Activated T-helper 1 cell treated with anti-CD3 and anti-CD28 coated beads, Interleukin-2, amount 50 U/mL, for 16 hours (primary cell): ENCODE data around the gene GADD45GIP1.
A peak's percentile ranks its signal among the peaks of the same experiment; 100 is the strongest.
"Not testable (repeated sequence)": the region's sequence is repeated elsewhere in the genome, so short reads cannot be mapped to it uniquely, and the experiment has no call there.

Experiments
- DNase-seq, 2 donors: peaks; one replicate each; pipeline ENCODE4 v3.0.0-alpha.2; 2020; ENCODE audit warnings: low read depth in 1 of 2, low spot score in 1 of 2

The GADD45GIP1 gene

DNA sequence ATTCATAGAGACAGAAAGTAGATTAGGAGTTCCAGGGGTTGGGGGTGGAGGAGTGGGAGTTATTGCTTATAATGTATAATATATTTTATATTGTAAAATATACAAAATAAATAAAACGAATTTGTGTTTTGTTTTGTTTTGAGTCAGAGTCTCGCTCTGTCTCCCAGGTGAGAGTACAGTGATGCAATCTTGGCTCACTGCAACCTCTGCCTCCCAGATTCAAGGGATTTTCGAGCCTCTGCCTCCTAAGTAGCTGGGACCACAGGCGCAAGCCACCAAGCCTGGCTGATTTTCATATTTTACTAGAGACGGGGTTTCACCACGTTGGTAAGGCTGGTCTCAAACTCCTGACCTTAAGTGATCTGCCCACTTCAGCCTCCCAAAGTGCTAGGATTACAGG, 2.5 kb upstream of the GADD45GIP1 start:
- no peak for DNase-seq

DNA sequence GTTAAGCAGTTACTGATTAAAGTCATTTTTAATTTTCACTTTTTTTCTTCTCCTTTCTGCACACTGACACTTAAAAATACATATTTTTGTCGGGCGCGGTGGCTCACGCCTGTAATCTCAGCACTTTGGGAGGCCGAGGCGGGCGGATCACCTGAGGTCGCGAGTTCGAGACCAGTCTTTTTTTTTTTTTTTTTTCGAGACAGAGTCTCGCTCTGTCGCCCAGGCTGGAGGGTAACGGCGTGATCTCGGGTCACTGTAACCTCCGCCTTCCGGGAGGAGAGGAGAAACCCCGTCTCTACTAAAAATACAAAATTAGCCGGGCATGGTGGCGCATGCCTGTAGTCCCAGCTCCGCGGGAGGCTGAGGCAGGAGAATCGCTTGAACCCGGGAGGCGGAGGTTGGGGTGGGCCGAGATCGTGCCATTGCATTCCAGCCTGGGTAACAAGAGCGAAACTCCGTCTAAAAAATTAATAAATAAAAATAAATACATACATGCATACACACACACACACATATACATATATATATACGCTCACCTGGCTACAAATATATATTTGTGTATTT, 448 bp upstream of the GADD45GIP1 start:
- not testable (repeated sequence) for DNase-seq

- no peak for DNase-seq
These were observed 1.0 kb downstream of the GADD45GIP1 start for GRCh38 chr19:12955996-12956395.

GRCh38 chr19:12955575-12955974, 1.4 kb downstream of the GADD45GIP1 start:
- DNase-seq, result not testable (repeated sequence)

DNA sequence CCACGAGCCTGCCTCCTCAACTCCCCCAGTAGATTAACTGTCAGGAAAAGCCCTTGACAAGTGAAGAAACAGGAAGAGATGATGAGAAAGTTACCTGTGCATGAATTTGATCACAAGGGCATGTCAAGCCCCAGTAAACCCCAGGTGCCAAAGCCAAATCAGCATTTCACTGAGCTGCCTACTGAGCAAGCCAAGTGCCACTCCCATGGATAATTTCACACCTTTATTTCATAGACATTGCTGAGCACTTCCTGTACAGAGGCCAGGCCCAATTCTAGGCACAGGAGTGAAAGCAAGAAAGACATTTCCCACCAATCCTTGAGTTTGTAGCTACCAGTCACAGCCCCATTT, 2.4 kb downstream of the GADD45GIP1 start:
- no peak for DNase-seq

GRCh38 chr19:12953799-12954611, 3.0 kb downstream of the GADD45GIP1 start:
- DNase-seq, result no peak

GRCh38 chr19:12953138-12953798, 3.8 kb downstream of the GADD45GIP1 start:
- DNase-seq, result no peak

GRCh38 chr19:12952488-12953137, 4.4 kb downstream of the GADD45GIP1 start:
- no peak for DNase-seq

GRCh38 chr19:12952050-12952449, 5.0 kb downstream of the GADD45GIP1 start:
- DNase-seq, result not testable (repeated sequence)

DNA sequence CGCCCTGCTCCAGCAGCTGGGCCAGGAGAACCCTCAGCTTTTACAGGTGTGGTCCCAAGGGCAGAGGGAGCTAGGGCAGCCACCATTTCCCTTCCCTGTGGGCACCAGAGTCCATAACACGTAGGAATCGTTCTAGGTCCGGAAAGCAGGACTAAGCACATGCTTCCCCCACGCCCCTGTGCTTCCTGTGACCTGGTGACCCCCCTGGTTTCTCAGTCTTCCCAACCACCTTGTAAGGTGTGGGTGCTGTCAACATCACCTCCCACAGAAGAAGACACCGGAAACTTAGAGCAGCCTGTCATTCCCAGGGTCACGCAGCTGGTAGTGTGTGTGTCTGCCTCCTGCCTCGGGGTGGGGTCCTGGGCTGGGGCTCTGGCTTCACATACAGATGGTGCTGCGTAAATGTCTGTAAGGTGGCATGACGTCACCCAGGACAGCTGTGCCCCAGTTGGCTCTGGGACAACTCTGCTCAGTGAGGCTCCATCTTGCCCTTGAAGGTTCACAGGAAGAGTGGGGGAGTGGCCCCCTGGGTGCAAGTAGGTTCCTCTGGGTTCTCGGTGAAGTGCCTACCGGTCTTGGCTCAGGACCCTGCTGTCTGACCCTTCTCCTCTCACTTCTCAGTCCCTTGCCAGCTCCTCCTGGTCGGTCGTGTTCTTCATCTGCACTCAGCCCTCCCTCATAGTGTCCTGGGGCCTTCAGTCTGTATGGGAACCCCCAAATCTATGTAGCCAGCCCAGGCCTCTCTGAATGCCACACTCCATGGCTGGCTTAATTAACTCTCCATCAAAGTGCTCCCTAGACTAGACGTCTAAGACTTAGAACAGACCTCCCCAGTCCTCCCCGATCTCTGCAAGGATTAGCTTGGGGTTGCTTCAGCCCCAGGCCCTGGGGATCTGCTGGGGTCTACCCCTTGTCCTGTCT, 7.4 kb downstream of the GADD45GIP1 start:
- no peak for DNase-seq

DNA sequence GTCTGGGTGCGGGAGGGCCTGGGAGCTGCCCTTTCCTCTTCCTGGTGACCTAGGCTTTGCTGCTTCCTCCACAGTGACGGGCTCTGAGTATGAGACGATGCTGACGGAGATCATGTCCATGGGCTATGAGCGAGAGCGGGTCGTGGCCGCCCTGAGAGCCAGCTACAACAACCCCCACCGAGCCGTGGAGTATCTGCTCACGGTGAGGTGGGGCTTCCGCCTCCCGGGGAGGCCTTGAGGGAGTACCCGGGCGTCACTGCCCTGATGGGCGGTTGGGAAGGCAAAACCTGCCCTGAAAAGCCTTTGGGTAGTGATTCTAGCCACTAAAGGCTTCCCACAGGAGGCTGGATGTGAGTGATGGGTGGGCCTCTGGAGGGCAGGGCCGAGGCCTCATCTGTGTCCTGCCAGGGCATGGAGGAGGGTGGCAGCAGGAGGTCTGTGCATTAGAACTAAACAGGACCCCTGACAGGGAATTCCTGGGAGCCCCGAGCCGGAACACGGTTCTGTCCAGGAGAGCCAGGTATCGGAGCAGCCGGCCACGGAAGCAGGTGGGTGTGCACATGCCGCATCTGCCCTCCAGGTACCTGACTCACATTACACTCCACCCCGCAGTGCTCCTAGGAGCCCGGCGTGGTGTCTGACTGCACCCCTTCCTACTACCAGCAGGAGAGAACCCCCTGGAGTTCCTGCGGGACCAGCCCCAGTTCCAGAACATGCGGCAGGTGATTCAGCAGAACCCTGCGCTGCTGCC, 8.2 kb downstream of the GADD45GIP1 start:
- no peak for DNase-seq

DNA sequence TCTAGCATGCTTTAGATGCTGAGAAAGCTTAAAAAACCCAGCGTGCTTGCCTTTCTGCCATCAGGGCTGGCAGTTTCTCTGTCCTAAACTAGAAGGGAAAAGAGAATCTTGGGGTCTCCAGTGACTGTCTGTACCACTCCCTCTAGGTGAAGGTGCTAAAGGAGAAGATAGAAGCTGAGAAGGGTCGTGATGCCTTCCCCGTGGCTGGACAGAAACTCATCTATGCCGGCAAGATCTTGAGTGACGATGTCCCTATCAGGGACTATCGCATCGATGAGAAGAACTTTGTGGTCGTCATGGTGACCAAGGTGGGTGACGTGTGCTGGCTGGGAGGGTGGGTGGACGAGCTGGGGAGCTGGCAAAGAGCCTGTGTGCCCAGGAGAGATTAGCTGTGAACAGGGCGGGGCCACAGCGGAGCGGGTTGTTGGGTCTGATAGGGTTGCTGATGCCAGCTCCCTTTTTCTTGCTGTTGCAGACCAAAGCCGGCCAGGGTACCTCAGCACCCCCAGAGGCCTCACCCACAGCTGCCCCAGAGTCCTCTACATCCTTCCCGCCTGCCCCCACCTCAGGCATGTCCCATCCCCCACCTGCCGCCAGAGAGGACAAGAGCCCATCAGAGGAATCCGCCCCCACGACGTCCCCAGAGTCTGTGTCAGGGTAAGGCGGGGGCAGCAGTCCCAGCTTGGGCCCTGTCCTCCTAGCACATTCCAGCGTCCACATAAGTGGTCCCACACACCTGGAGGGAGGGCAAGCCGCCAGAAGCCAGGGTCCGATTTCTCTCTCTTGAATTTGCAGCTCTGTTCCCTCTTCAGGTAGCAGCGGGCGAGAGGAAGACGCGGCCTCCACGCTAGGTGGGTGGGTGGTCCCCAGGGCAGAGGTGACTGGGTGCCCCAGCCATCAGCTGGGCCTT, 9.1 kb downstream of the GADD45GIP1 start:
- no peak for DNase-seq

DNA sequence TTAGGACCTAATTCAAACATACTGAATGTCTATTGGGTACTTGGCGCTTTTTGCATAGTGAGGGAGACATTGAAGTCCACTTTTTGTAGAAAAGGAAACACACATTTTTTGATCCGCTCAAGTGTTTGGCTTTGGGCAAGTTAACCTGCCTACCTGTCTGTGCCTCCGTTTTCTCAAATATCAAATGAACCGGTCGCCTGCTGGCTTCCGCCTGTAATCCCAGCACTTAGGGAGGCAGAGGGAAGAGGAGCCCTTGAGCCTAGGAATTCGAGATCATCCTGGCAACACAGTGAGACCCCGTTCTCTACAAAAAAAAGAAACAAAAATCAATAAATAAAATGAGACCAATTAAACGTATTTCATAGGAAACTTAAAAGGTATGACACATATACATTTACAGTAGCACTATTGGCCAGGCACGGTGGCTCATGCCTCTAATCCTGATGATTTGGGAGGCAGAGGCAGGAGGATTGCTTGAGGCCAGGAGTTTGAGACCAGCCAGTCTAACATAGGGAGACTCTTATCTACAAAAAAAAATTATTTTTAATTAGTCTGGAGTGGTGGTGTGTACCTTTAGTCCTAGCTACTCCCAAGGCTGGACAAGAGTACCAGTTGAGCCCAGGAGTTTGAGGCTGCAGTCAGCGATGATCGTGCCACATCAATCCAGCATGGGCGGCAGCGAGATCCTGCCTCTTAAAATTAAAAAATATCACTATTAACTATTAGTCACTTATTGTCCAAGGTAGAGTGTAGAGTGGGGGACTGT, 10.1 kb downstream of the GADD45GIP1 start:
- no peak for DNase-seq

GRCh38 chr19:12946092-12946721, 10.8 kb downstream of the GADD45GIP1 start:
- DNase-seq, result peak in 1 of 2 donors; percentile 45

- peak; percentile 94 to 98 for DNase-seq
These were observed 11.4 kb downstream of the GADD45GIP1 start, which contains the start of gene RAD23A for GRCh38 chr19:12945479-12946091. RAD23A (plus strand) TSS chr19:12945862; CDS start chr19:12945949, 87 bp downstream.

DNA sequence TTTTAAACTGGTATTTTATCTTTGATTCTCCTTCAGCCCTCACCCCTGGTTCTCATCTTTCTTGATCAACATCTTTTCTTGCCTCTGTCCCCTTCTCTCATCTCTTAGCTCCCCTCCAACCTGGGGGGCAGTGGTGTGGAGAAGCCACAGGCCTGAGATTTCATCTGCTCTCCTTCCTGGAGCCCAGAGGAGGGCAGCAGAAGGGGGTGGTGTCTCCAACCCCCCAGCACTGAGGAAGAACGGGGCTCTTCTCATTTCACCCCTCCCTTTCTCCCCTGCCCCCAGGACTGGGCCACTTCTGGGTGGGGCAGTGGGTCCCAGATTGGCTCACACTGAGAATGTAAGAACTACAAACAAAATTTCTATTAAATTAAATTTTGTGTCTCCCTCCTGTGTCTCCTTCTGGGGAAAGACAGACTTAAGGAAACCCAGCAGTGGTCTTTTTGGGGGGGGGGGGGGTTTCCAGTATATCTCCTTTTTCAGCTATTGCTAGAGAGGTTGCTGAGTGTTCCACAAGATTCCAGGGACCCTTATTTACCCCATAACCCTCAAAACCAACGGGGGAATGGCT, 12.8 kb downstream of the GADD45GIP1 start:
- no peak for DNase-seq
